ENCODE results near the gene TMEM132C. TPM values are rescaled to one million over a fixed set of nuclear protein-coding genes. Genes with fewer than 3 reads are reported as not detected.

TMEM132C gene
- total and polyA plus RNA-seq, 2 of the 8 experiments (the other 6 are each of a cell fraction or from before 2014, with no cell fraction given): 0.23 to 0.76 TPM

DNA sequence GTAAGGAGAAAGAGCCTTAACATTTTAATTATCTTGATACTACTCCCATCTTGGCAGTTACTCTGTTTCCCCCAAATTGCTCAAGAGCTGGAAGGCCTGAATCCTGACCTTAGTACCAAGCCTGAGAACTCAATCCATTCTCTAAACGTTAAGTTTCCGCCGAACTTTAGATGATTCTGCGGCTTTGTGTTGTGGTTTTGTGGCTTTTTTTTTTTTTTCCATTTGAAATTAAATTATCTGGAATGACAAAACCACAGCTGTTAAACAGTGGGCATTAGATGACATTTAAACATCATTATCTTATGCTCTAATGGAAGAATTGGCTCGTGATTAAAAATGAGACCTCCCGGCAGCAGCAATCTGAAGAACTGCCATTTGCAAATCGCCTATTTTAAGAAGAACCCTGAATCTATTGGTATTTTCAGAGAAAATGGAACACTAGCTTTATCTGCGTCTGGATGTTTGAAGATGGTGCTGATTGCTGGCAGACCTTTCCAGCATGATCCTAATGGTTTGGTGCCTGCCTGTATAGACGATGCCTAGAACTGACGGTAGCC lies 38.4 kb downstream of the TMEM132C start:
- Histone ChIP-seq H2BK12ac (ENCODE audit: low read depth, low read length) (no peak overlapping the region), H3K56ac (replicated peaks; ENCODE audit: insufficient read length, low read depth, low read length) (no peak overlapping the region), H3K27ac (ENCODE audit: low read depth, low read length) (no peak overlapping the region), H3K79me1 (ENCODE audit: low read depth, low read length) (no peaks in the 10 kb centered on the region), H3K4me3 (ENCODE audit: extremely low read depth in 1 of 4, insufficient read depth in 2 of 4, low read depth in 3 of 4, low read length in 4 of 4) (no peak overlapping the region), H2AFZ (ENCODE audit: low read length) (no peak overlapping the region), H3K23ac (ENCODE audit: insufficient read length) (no peak overlapping the region), H2AK5ac (ENCODE audit: low read depth, low read length) (no peak overlapping the region), H2BK120ac (replicated peaks; ENCODE audit: low read depth, low read length) (no peak overlapping the region), H2BK20ac (ENCODE audit: low read length) (no peak overlapping the region), H3K4me2 (ENCODE audit: insufficient read depth in 1 of 2, low read depth in 2 of 2, low read length in 2 of 2) (no peak overlapping the region), H3K4me1 (replicated peaks in 1 of 4; ENCODE audit: control insufficient read depth in 3 of 4, insufficient read depth in 4 of 4, low read length in 3 of 4) (no peaks in the 10 kb centered on the region), H3K18ac (ENCODE audit: extremely low read depth, low read length) (no peak overlapping the region), H4K20me1 (replicated peaks in 1 of 2; ENCODE audit: control insufficient read depth in 1 of 2, insufficient read depth in 2 of 2, low read length in 2 of 2) (no peaks in the 10 kb centered on the region), H4K5ac (ENCODE audit: insufficient read length, low read depth, low read length) (no peak overlapping the region), H3K14ac (ENCODE audit: insufficient read length) (no peak overlapping the region), H3K27me3 (replicated peaks in 1 of 4; ENCODE audit: control insufficient read depth in 3 of 4, extremely low read depth in 1 of 4, insufficient read depth in 3 of 4, low read length in 3 of 4) (peaks cover 0 to 3% (median under 1%) of the 10 kb centered on the region in 4 experiments; a peak in 3 of 7 replicates), H3K23me2 (ENCODE audit: low read depth, low read length) (no peaks in the 10 kb centered on the region), H2BK15ac (ENCODE audit: low read length) (no peak overlapping the region), H3K9ac (replicated peaks in 1 of 4; ENCODE audit: extremely low read depth in 1 of 4, low read depth in 3 of 4, low read length in 3 of 4) (no peak overlapping the region), H3K79me2 (ENCODE audit: control insufficient read depth in 1 of 2, insufficient read depth in 2 of 2, low read length in 2 of 2) (no peaks in the 10 kb centered on the region), H4K91ac (replicated peaks; ENCODE audit: insufficient read length, low read length) (no peak overlapping the region), H3K36me3 (ENCODE audit: control insufficient read depth in 2 of 4, insufficient read depth in 4 of 4, low read length in 3 of 4) (no peaks in the 10 kb centered on the region), H3K4ac (replicated peaks; ENCODE audit: insufficient read length, low read depth, low read length) (no peak overlapping the region), H2BK5ac (ENCODE audit: low read depth, low read length) (no peak overlapping the region), H3K9me3 (ENCODE audit: insufficient read depth in 2 of 2, low read depth in 1 of 2, low read length in 1 of 2) (no peaks in the 10 kb centered on the region), H4K8ac (ENCODE audit: extremely low read depth, insufficient read depth, low read length) (no peak overlapping the region)
- FAIRE-seq (no peak), DNase-seq (ENCODE audit: low read depth in 1 of 2, low spot score in 2 of 2) (no peak)
- POLR2A ChIA-PET (ENCODE audit: partially characterized antibody): no interaction called here
- WGBS, 2 experiments (ENCODE audit: extremely low coverage in 1 of 2, insufficient coverage in 1 of 2, insufficient read length in 1 of 2, insufficient replicate concordance in 2 of 2, low coverage in 1 of 2, low lambda C conversion rate in 2 of 2, missing lambda C conversion rate in 1 of 2): 95% methylated on average over 10 of the region's 10 CpGs; no CpG with 5 or more reads in 1 of the 2 experiments
- CTCF ChIA-PET (ENCODE audit: partially characterized antibody): no interaction called here
- TF ChIP-seq JUND (IDR thresholded peaks at IDR 0.05; ENCODE audit: low read length) (no peak), GABPA (IDR thresholded peaks at IDR 0.05; ENCODE audit: borderline replicate concordance, insufficient read depth, low read length) (no peak), MAX (IDR thresholded peaks at IDR 0.05) (no peak), EZH2 (IDR thresholded peaks at IDR 0.05; ENCODE audit: low read depth, low read length, severe bottlenecking) (no peak), POLR2A (IDR thresholded peaks at IDR 0.05; ENCODE audit: control extremely low read depth in 1 of 2, low read depth in 2 of 2, low read length in 2 of 2) (no peak), BCL11A (IDR thresholded peaks at IDR 0.05; ENCODE audit: low read depth in 2 of 2, low read length in 2 of 2) (no peak), KDM5A (IDR thresholded peaks at IDR 0.05; ENCODE audit: low read length) (no peak), CHD2 (IDR thresholded peaks at IDR 0.05; ENCODE audit: low read length) (no peak), MAFK (IDR thresholded peaks at IDR 0.05; ENCODE audit: low read depth, low read length) (no peak), EGR1 (IDR thresholded peaks at IDR 0.05; ENCODE audit: borderline replicate concordance, low read depth, low read length) (no peak), CTBP2 (IDR thresholded peaks at IDR 0.05; ENCODE audit: borderline replicate concordance, insufficient read depth, insufficient read length, low read length) (no peak)
- TF ChIP-seq, protein P1, sequence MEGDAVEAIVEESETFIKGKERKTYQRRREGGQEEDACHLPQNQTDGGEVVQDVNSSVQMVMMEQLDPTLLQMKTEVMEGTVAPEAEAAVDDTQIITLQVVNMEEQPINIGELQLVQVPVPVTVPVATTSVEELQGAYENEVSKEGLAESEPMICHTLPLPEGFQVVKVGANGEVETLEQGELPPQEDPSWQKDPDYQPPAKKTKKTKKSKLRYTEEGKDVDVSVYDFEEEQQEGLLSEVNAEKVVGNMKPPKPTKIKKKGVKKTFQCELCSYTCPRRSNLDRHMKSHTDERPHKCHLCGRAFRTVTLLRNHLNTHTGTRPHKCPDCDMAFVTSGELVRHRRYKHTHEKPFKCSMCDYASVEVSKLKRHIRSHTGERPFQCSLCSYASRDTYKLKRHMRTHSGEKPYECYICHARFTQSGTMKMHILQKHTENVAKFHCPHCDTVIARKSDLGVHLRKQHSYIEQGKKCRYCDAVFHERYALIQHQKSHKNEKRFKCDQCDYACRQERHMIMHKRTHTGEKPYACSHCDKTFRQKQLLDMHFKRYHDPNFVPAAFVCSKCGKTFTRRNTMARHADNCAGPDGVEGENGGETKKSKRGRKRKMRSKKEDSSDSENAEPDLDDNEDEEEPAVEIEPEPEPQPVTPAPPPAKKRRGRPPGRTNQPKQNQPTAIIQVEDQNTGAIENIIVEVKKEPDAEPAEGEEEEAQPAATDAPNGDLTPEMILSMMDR (IDR thresholded peaks at IDR 0.05; ENCODE audit: control extremely low read depth in 1 of 3, insufficient read depth in 1 of 3, low read depth in 1 of 3, low read length in 3 of 3): no peak
